ENCODE results near the gene ERP27. TPM values are rescaled to one million over a fixed set of nuclear protein-coding genes. Genes with fewer than 3 reads are reported as not detected.

The ERP27 gene
- total RNA-seq, 1 experiment from 2014 or later, result not detected

GRCh38 chr12:14903386-14904098, 34.8 kb downstream of the ERP27 start:
- Histone ChIP-seq H3K4me3 (ENCODE audit: low read depth in 2 of 2, low read length in 2 of 2) (no peak overlapping the region), H3K27ac (ENCODE audit: low read length) (no peak overlapping the region), H3K36me3 (ENCODE audit: control insufficient read depth, insufficient read depth, low read length) (no peaks in the 10 kb centered on the region), H3K4me1 (ENCODE audit: control insufficient read depth, insufficient read depth, low read length) (no peaks in the 10 kb centered on the region), H3K27me3 (ENCODE audit: control insufficient read depth, insufficient read depth, low read length) (no peaks in the 10 kb centered on the region), H3K9me3 (ENCODE audit: control insufficient read depth, insufficient read depth, low read depth, low read length) (no peaks in the 10 kb centered on the region)
- TF ChIP-seq, protein P1, sequence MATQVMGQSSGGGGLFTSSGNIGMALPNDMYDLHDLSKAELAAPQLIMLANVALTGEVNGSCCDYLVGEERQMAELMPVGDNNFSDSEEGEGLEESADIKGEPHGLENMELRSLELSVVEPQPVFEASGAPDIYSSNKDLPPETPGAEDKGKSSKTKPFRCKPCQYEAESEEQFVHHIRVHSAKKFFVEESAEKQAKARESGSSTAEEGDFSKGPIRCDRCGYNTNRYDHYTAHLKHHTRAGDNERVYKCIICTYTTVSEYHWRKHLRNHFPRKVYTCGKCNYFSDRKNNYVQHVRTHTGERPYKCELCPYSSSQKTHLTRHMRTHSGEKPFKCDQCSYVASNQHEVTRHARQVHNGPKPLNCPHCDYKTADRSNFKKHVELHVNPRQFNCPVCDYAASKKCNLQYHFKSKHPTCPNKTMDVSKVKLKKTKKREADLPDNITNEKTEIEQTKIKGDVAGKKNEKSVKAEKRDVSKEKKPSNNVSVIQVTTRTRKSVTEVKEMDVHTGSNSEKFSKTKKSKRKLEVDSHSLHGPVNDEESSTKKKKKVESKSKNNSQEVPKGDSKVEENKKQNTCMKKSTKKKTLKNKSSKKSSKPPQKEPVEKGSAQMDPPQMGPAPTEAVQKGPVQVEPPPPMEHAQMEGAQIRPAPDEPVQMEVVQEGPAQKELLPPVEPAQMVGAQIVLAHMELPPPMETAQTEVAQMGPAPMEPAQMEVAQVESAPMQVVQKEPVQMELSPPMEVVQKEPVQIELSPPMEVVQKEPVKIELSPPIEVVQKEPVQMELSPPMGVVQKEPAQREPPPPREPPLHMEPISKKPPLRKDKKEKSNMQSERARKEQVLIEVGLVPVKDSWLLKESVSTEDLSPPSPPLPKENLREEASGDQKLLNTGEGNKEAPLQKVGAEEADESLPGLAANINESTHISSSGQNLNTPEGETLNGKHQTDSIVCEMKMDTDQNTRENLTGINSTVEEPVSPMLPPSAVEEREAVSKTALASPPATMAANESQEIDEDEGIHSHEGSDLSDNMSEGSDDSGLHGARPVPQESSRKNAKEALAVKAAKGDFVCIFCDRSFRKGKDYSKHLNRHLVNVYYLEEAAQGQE (IDR thresholded peaks at IDR 0.05; ENCODE audit: insufficient read depth in 1 of 2, low read depth in 2 of 2, low read length in 1 of 2), result no peak
- no peak for TF ChIP-seq CTCF (IDR thresholded peaks at IDR 0.05)
- TF ChIP-seq SIN3A (IDR thresholded peaks at IDR 0.05; ENCODE audit: borderline replicate concordance, insufficient read depth, low read depth, low read length), result no peak
- TF ChIP-seq TCF7L2 (IDR thresholded peaks at IDR 0.05; ENCODE audit: low read depth, low read length), result no peak
- TF ChIP-seq POLR2AphosphoS5 (IDR thresholded peaks at IDR 0.05; ENCODE audit: low read depth, low read length), result no peak
- DNase-seq (ENCODE audit: low read depth, low spot score) (no peak), ATAC-seq (no peak)
- CTCF ChIA-PET, result no interaction called here
- POLR2A ChIA-PET, result no interaction called here
- in situ Hi-C loops (cut with HindIII; ENCODE audit: low pct_unique_long_range_greater_than_20kb, low sequenced_read_pairs), result no loop called here
- BruUV-seq (replicated peaks), result no TSS peak
- intact Hi-C loops (cut with micrococcal nuclease; ENCODE audit: unreplicated experiment), result no loop called here

DNA sequence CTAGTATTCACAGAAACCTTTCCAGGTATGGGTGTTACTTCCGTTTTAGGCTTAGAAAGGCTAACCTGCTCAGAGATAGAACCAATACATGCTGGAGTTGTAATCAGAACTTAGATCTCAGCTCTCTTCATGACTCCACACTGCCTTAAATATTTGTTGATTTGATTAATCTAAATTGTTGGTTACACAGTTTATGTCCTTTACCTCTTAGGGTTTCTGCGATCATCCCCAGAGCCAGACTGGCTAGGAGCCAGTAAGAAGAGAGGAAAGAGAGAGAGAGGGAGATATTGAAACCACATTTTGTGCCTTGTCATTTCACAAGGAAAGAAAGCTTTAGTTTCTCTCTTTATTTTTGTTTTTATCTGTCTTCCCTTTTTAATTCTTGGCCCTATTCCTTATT, 35.9 kb downstream of the ERP27 start:
- no peak for ATAC-seq
- no peak for DNase-seq (ENCODE audit: low read depth, low spot score)
- CTCF ChIA-PET, result no interaction called here
- Histone ChIP-seq H3K4me3 (ENCODE audit: low read depth in 2 of 2, low read length in 2 of 2) (no peak overlapping the region), H3K27ac (ENCODE audit: low read length) (no peak overlapping the region), H3K36me3 (ENCODE audit: control insufficient read depth, insufficient read depth, low read length) (no peaks in the 10 kb centered on the region), H3K27me3 (ENCODE audit: control insufficient read depth, insufficient read depth, low read length) (no peaks in the 10 kb centered on the region), H3K4me1 (ENCODE audit: control insufficient read depth, insufficient read depth, low read length) (no peaks in the 10 kb centered on the region), H3K9me3 (ENCODE audit: control insufficient read depth, insufficient read depth, low read depth, low read length) (no peaks in the 10 kb centered on the region)
- TF ChIP-seq, protein P1 (IDR thresholded peaks at IDR 0.05; ENCODE audit: insufficient read depth in 1 of 2, low read depth in 2 of 2, low read length in 1 of 2), result no peak
- TF ChIP-seq POLR2AphosphoS5 (IDR thresholded peaks at IDR 0.05; ENCODE audit: low read depth, low read length) (no peak), CTCF (IDR thresholded peaks at IDR 0.05) (no peak)
- intact Hi-C loops (cut with micrococcal nuclease; ENCODE audit: unreplicated experiment) (no loop called here), in situ Hi-C loops (cut with HindIII; ENCODE audit: low pct_unique_long_range_greater_than_20kb, low sequenced_read_pairs) (no loop called here)
- POLR2A ChIA-PET, result no interaction called here
- BruUV-seq (replicated peaks), result no TSS peak
